ENCODE measurements around the gene ZNF24.

Gene ZNF24

GRCh38 chr18:35289727-35290093, 54.5 kb downstream of the ZNF24 start:
- peaks cover 11% of the 10 kb centered on the region for H3K9me3 ChIP-seq (ENCODE audit: control insufficient read depth, low read length)
- peaks cover 9% of the 10 kb centered on the region for H3K36me3 ChIP-seq (ENCODE audit: control insufficient read depth, insufficient read depth, low read length, severe bottlenecking)
- H3K27me3 ChIP-seq (replicated peaks; ENCODE audit: control insufficient read depth, insufficient read depth, low read length), result no peaks in the 10 kb centered on the region
- H3K9ac ChIP-seq (ENCODE audit: low read length), result peak overlapping the region; percentile 97
- H3K4me3 ChIP-seq (ENCODE audit: low read length), result peak overlapping the region; percentile 95
- DNase-seq (ENCODE audit: low read depth), result peak; percentile 49
- peaks cover 27% of the 10 kb centered on the region for H3K4me1 ChIP-seq (ENCODE audit: control insufficient read depth, insufficient read depth, low read length)

GRCh38 chr18:35289293-35289692, 54.9 kb downstream of the ZNF24 start:
- Histone ChIP-seq H3K9ac (ENCODE audit: low read length) (peak overlapping the region; percentile 97), H3K9me3 (ENCODE audit: control insufficient read depth, low read length) (peaks cover 11% of the 10 kb centered on the region), H3K4me1 (ENCODE audit: control insufficient read depth, insufficient read depth, low read length) (peaks cover 27% of the 10 kb centered on the region), H3K36me3 (ENCODE audit: control insufficient read depth, insufficient read depth, low read length, severe bottlenecking) (peaks cover 6% of the 10 kb centered on the region), H3K27me3 (replicated peaks; ENCODE audit: control insufficient read depth, insufficient read depth, low read length) (no peaks in the 10 kb centered on the region), H3K4me3 (ENCODE audit: low read length) (peak overlapping the region; percentile 95)
- peak; percentile 15 for DNase-seq (ENCODE audit: low read depth)

- Histone ChIP-seq H3K4me1 (ENCODE audit: control insufficient read depth, insufficient read depth, low read length) (peaks cover 20% of the 10 kb centered on the region), H3K36me3 (ENCODE audit: control insufficient read depth, insufficient read depth, low read length, severe bottlenecking) (peaks cover 7% of the 10 kb centered on the region), H3K27me3 (replicated peaks; ENCODE audit: control insufficient read depth, insufficient read depth, low read length) (no peaks in the 10 kb centered on the region), H3K9me3 (ENCODE audit: control insufficient read depth, low read length) (peaks cover 11% of the 10 kb centered on the region), H3K9ac (ENCODE audit: low read length) (no peak overlapping the region), H3K4me3 (ENCODE audit: low read length) (no peak overlapping the region)
- no peak for DNase-seq (ENCODE audit: low read depth)
Observed at GRCh38 chr18:35284841-35285240, 59.4 kb downstream of the ZNF24 start.

GRCh38 chr18:35283923-35284794, 60.1 kb downstream of the ZNF24 start:
- Histone ChIP-seq H3K4me3 (ENCODE audit: low read length) (no peak overlapping the region), H3K36me3 (ENCODE audit: control insufficient read depth, insufficient read depth, low read length, severe bottlenecking) (peaks cover 7% of the 10 kb centered on the region), H3K27me3 (replicated peaks; ENCODE audit: control insufficient read depth, insufficient read depth, low read length) (no peaks in the 10 kb centered on the region), H3K9ac (ENCODE audit: low read length) (no peak overlapping the region), H3K9me3 (ENCODE audit: control insufficient read depth, low read length) (peaks cover 16% of the 10 kb centered on the region), H3K4me1 (ENCODE audit: control insufficient read depth, insufficient read depth, low read length) (peaks cover 18% of the 10 kb centered on the region)
- DNase-seq (ENCODE audit: low read depth), result no peak

GRCh38 chr18:35282353-35282752, 61.9 kb downstream of the ZNF24 start:
- H3K4me1 ChIP-seq (ENCODE audit: control insufficient read depth, insufficient read depth, low read length), result peaks cover 9% of the 10 kb centered on the region
- H3K27me3 ChIP-seq (replicated peaks; ENCODE audit: control insufficient read depth, insufficient read depth, low read length), result no peaks in the 10 kb centered on the region
- H3K9me3 ChIP-seq (ENCODE audit: control insufficient read depth, low read length), result peaks cover 27% of the 10 kb centered on the region
- peaks cover 10% of the 10 kb centered on the region for H3K36me3 ChIP-seq (ENCODE audit: control insufficient read depth, insufficient read depth, low read length, severe bottlenecking)
- H3K4me3 ChIP-seq (ENCODE audit: low read length), result no peak overlapping the region
- DNase-seq (ENCODE audit: low read depth), result peak; percentile 78
- H3K9ac ChIP-seq (ENCODE audit: low read length), result no peak overlapping the region

Data from adipocyte (in vitro differentiated cells).